ENCODE results near the gene SLC25A25. TPM values are rescaled to one million over a fixed set of nuclear protein-coding genes. Genes with fewer than 3 reads are reported as not detected.

The SLC25A25 gene
- total and polyA plus RNA-seq, 10 of the 15 experiments (the other 5 are each of a cell fraction or from before 2014, with no cell fraction given): 0.04 to 17.1 (median 12.4) TPM; not detected in 1

- no peak for TF ChIP-seq IRF5 (IDR thresholded peaks at IDR 0.05; ENCODE audit: borderline replicate concordance)
- TF ChIP-seq HCFC1 (IDR thresholded peaks at IDR 0.05; ENCODE audit: low read length): peak; percentile 39; the same call in 1 of the 2 replicates
- TF ChIP-seq HDGF (IDR thresholded peaks at IDR 0.05): no peak
- no peak for TF ChIP-seq MYB (IDR thresholded peaks at IDR 0.05; ENCODE audit: borderline replicate concordance, low read depth, low read length)
- TF ChIP-seq SP1 (IDR thresholded peaks at IDR 0.05; ENCODE audit: low read depth, low read length): peak; percentile 48
- peak; percentile 75 for TF ChIP-seq KLF5 (IDR thresholded peaks at IDR 0.05; ENCODE audit: partially characterized antibody)
- TF ChIP-seq YY1 (IDR thresholded peaks at IDR 0.05; ENCODE audit: low read depth, low read length): peak; percentile 83
- TF ChIP-seq E2F8 (IDR thresholded peaks at IDR 0.05; ENCODE audit: low read depth, partially characterized antibody): no peak
- TF ChIP-seq BACH1 (IDR thresholded peaks at IDR 0.05; ENCODE audit: borderline replicate concordance): peak; percentile 81
- no peak for TF ChIP-seq KAT2A (conservative IDR thresholded peaks at IDR 0.05; ENCODE audit: control insufficient read depth, low read depth, low read length)
- TF ChIP-seq MYC (IDR thresholded peaks at IDR 0.05; ENCODE audit: insufficient read depth, insufficient read length, insufficient replicate concordance, low read length, severe bottlenecking): no peak
- TF ChIP-seq EED (IDR thresholded peaks at IDR 0.05; ENCODE audit: low read depth): no peak
- TF ChIP-seq IRF4 (IDR thresholded peaks at IDR 0.05; ENCODE audit: low read depth, low read length): no peak
- TF ChIP-seq EGR1 (IDR thresholded peaks at IDR 0.05; ENCODE audit: borderline replicate concordance in 1 of 2, low read depth in 2 of 2, low read length in 2 of 2): peak in 1 of 2 experiments; percentile 97; a peak in 2 of 3 replicates
- peak; percentile 76; the same call in 1 of the 2 replicates for TF ChIP-seq SMARCA5 (IDR thresholded peaks at IDR 0.05)
- no peak for TF ChIP-seq ZNF384 (IDR thresholded peaks at IDR 0.05; ENCODE audit: borderline replicate concordance, low read depth, low read length)
- peak; percentile 71 for TF ChIP-seq MXI1 (IDR thresholded peaks at IDR 0.05; ENCODE audit: low read depth, low read length)
- TF ChIP-seq NKRF (conservative IDR thresholded peaks at IDR 0.05): peak; percentile 89
- TF ChIP-seq LARP7 (IDR thresholded peaks at IDR 0.05): peak; percentile 93
- no peak for TF ChIP-seq SMAD1 (IDR thresholded peaks at IDR 0.05; ENCODE audit: low read depth, partially characterized antibody)
- TF ChIP-seq RB1 (IDR thresholded peaks at IDR 0.05; ENCODE audit: borderline replicate concordance): peak; percentile 87; the same call in 1 of the 2 replicates
- peak; percentile 75 for TF ChIP-seq NR2F1 (conservative IDR thresholded peaks at IDR 0.05)
- peak; percentile 33; the same call in 1 of the 2 replicates for TF ChIP-seq SIN3A (IDR thresholded peaks at IDR 0.05; ENCODE audit: low read depth, low read length)
- TF ChIP-seq NFXL1 (IDR thresholded peaks at IDR 0.05; ENCODE audit: borderline replicate concordance): 0 out of 2 replicates have a peak, but pooled peaks have one; percentile 28
- no peak for TF ChIP-seq BCL11A (IDR thresholded peaks at IDR 0.05; ENCODE audit: low read depth, low read length)
- 0 out of 2 replicates have a peak, but pooled peaks have one; percentile 51 for TF ChIP-seq E2F4 (IDR thresholded peaks at IDR 0.05; ENCODE audit: low read depth, low read length)
Observed at GRCh38 chr9:128127568-128127989, 59.5 kb downstream of the SLC25A25 start, which contains the start of gene PTGES2 (continued).

Measured in GM12878 (cell line).